ENCODE results near the gene SYNPO.

DNA sequence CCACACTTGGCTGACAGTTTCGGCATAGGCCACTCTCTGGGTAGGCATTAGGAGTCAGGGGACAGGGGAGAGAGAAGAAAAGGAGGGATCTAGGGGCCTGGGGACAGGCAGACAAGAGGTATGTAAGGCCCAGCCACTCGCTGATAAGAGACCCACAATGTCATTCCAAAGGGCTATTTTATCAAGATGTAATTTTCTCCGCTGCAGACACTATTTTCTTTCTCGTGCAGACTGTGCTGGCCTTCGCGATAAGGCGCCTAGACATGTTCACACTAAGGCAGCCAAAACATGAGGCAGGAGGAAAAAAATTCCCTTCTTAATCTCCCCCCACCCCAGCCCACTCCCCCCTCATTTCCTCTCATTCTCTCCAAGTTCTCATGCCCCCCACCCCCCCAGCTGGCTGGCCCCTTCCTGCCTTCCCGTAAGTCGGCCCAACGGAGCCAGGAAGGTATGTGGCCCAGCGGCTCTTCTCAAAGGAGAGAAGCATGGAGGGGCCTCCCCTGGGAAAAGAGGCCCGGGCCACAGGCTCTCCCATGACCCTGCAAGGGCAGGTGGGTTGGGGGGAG, 44.9 kb upstream of the SYNPO start:
- TF ChIP-seq, protein P1, sequence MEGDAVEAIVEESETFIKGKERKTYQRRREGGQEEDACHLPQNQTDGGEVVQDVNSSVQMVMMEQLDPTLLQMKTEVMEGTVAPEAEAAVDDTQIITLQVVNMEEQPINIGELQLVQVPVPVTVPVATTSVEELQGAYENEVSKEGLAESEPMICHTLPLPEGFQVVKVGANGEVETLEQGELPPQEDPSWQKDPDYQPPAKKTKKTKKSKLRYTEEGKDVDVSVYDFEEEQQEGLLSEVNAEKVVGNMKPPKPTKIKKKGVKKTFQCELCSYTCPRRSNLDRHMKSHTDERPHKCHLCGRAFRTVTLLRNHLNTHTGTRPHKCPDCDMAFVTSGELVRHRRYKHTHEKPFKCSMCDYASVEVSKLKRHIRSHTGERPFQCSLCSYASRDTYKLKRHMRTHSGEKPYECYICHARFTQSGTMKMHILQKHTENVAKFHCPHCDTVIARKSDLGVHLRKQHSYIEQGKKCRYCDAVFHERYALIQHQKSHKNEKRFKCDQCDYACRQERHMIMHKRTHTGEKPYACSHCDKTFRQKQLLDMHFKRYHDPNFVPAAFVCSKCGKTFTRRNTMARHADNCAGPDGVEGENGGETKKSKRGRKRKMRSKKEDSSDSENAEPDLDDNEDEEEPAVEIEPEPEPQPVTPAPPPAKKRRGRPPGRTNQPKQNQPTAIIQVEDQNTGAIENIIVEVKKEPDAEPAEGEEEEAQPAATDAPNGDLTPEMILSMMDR (IDR thresholded peaks at IDR 0.05 in 4 of 5, conservative IDR thresholded peaks at IDR 0.05 in 1 of 5), result no peak
- TF ChIP-seq POLR2A (IDR thresholded peaks at IDR 0.05), result no peak
